GM23248 (cell line): ENCODE measurements around the gene CACNA1D.

Source experiments
- EZH2 ChIP-seq: fragments of 200-600 bp; sonication (generic); IDR thresholded peaks from 2 replicates; pipeline ENCODE4 v1.6.1; 2018; ENCODE audit warnings: antibody characterized with exemption, mild to moderate bottlenecking; ENCODE audit not compliant: insufficient read depth, poor library complexity, severe bottlenecking
- EZH2phosphoT487 ChIP-seq: fragments of 200-600 bp; sonication (generic); IDR thresholded peaks from 2 replicates; pipeline ENCODE4 v1.6.1; 2018; ENCODE audit warnings: antibody characterized with exemption, moderate library complexity, mild to moderate bottlenecking, low read depth; ENCODE audit not compliant: insufficient read depth

GRCh38 chr3:53624061-53624857 lies 129.8 kb downstream of the CACNA1D start:
- no peak for TF ChIP-seq EZH2phosphoT487
- no peak for TF ChIP-seq EZH2
